Endothelial cell of umbilical vein (primary cell): Measurements from ENCODE around the gene CACNG5.

ENCODE experiments used
- CTCF ChIP-seq, 2 donors: IDR thresholded peaks; 1 replicate in 1 of 2; 2 replicates in 1 of 2; pipeline ENCODE4 v1.5.1; 2011; ENCODE audit warnings: low read length in 2 of 2, mild to moderate bottlenecking in 2 of 2, moderate library complexity in 2 of 2, control low read depth in 1 of 2, inconsistent platforms in 1 of 2, low read depth in 1 of 2; ENCODE audit not compliant: insufficient read depth in 1 of 2; ENCODE audit errors: extremely low read depth in 1 of 2
- EZH2 ChIP-seq: IDR thresholded peaks from 2 replicates; pipeline ENCODE4 v1.6.1; 2012; ENCODE audit warnings: borderline replicate concordance, low read depth, mild to moderate bottlenecking, moderate library complexity, low read length, inconsistent platforms; ENCODE audit not compliant: severe bottlenecking
- JUN ChIP-seq: IDR thresholded peaks from 2 replicates; pipeline ENCODE4 v1.6.1; 2011; ENCODE audit warnings: borderline replicate concordance, low read depth; ENCODE audit not compliant: insufficient read length, insufficient read depth
- MAX ChIP-seq: IDR thresholded peaks from 2 replicates; pipeline ENCODE4 v1.6.1; 2011; ENCODE audit not compliant: insufficient read depth, insufficient read length
- POLR2A ChIP-seq: IDR thresholded peaks from 2 replicates; pipeline ENCODE4 v1.6.1; 2012; ENCODE audit warnings: low read depth, mild to moderate bottlenecking, control low read depth, low read length
- POLR2AphosphoS5 ChIP-seq: IDR thresholded peaks from 2 replicates; pipeline ENCODE4 v1.6.1; 2012; ENCODE audit warnings: low read depth, mild to moderate bottlenecking, control low read depth, low read length, moderate library complexity; ENCODE audit not compliant: insufficient read depth

GRCh38 chr17:66855204-66855603 is 20.3 kb downstream of the CACNG5 start:
- TF ChIP-seq CTCF (IDR thresholded peaks at IDR 0.05; ENCODE audit: extremely low read depth in 1 of 2, insufficient read depth in 1 of 2, low read depth in 1 of 2, low read length in 2 of 2) (peak; percentile 26 to 31), JUN (no peak), MAX (no peak), EZH2 (no peak), POLR2A (no peak), POLR2AphosphoS5 (no peak)
